ENCODE results near the gene GNB3. TPM values are rescaled to one million over a fixed set of nuclear protein-coding genes. Genes with fewer than 3 reads are reported as not detected.

The GNB3 gene
- total RNA-seq, 1 experiment from 2014 or later: 0.21 TPM

- BruUV-seq (replicated peaks): no TSS peak
- intact Hi-C loops (cut with micrococcal nuclease; ENCODE audit: unreplicated experiment) (no loop called here), in situ Hi-C loops (cut with HindIII; ENCODE audit: low pct_unique_long_range_greater_than_20kb, low sequenced_read_pairs) (no loop called here)
- ChIA-PET CTCF (no interaction called here), POLR2A (no interaction called here)
- Histone ChIP-seq H3K36me3 (ENCODE audit: control insufficient read depth, insufficient read depth, low read length) (no peaks in the 10 kb centered on the region), H3K4me1 (ENCODE audit: control insufficient read depth, insufficient read depth, low read length) (0 out of 2 replicates have a peak, but pooled peaks cover 6% of the 10 kb centered on the region), H3K27me3 (ENCODE audit: control insufficient read depth, insufficient read depth, low read length) (no peaks in the 10 kb centered on the region), H3K9me3 (ENCODE audit: control insufficient read depth, insufficient read depth, low read depth, low read length) (no peaks in the 10 kb centered on the region), H3K4me3 (ENCODE audit: low read depth in 2 of 2, low read length in 2 of 2) (peak within 1 kb of the TSS; percentile 23 to 34; a peak in 2 of 4 replicates), H3K27ac (ENCODE audit: low read length) (no peak within 1 kb of the TSS)
- no peak for DNase-seq (ENCODE audit: low read depth, low spot score)
- no peak for ATAC-seq
- TF ChIP-seq, protein P1, sequence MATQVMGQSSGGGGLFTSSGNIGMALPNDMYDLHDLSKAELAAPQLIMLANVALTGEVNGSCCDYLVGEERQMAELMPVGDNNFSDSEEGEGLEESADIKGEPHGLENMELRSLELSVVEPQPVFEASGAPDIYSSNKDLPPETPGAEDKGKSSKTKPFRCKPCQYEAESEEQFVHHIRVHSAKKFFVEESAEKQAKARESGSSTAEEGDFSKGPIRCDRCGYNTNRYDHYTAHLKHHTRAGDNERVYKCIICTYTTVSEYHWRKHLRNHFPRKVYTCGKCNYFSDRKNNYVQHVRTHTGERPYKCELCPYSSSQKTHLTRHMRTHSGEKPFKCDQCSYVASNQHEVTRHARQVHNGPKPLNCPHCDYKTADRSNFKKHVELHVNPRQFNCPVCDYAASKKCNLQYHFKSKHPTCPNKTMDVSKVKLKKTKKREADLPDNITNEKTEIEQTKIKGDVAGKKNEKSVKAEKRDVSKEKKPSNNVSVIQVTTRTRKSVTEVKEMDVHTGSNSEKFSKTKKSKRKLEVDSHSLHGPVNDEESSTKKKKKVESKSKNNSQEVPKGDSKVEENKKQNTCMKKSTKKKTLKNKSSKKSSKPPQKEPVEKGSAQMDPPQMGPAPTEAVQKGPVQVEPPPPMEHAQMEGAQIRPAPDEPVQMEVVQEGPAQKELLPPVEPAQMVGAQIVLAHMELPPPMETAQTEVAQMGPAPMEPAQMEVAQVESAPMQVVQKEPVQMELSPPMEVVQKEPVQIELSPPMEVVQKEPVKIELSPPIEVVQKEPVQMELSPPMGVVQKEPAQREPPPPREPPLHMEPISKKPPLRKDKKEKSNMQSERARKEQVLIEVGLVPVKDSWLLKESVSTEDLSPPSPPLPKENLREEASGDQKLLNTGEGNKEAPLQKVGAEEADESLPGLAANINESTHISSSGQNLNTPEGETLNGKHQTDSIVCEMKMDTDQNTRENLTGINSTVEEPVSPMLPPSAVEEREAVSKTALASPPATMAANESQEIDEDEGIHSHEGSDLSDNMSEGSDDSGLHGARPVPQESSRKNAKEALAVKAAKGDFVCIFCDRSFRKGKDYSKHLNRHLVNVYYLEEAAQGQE (IDR thresholded peaks at IDR 0.05; ENCODE audit: insufficient read depth in 1 of 2, low read depth in 2 of 2, low read length in 1 of 2): no peak
- TF ChIP-seq SIN3A (IDR thresholded peaks at IDR 0.05; ENCODE audit: borderline replicate concordance, insufficient read depth, low read depth, low read length) (no peak), CTCF (IDR thresholded peaks at IDR 0.05) (no peak)
Observed at GRCh38 chr12:6821591-6822425, 18.9 kb upstream of the GNB3 start, which contains the start of gene GPR162. GPR162 (plus strand) TSS chr12:6821821; CDS start chr12:6823899, 2,078 bp downstream.

DNA sequence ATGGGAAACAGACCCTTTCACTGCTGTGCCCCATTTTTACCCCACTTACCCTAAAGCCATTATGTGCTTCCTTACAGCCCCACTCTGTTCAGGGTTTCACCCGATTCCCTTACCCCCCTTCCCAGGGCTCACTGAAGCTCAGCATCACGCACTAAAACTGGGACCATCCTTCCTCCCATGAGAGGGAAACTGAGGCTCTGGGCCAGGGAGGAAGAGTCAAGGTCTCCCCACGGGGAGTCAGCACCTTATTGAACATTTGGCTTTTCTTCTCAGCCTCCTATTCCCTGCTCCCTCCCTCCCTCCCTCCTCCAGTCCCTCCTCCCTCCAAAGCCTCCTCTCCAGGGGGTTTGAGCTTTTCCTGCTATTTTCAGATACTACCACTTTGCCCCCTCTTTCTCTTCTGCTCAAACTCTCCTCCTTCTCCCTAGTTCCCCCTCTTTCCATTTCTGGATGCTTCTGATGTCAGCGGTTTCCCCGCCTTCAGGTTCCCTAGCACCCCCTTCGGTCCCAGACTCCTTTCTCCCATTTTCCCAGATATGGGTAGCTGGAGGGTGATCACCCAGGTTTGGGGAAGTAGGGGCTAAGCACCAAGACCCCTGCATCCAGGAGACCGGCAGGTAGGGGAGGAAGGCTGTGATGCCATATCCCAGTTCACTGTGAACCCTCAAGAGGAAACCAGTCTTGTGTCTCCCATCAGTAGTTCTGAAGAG lies 18.1 kb upstream of the GNB3 start:
- ATAC-seq (no peak), DNase-seq (ENCODE audit: low read depth, low spot score) (no peak)
- H3K4me3 ChIP-seq (ENCODE audit: low read depth in 2 of 2, low read length in 2 of 2): peak overlapping the region in 1 of 2 experiments; percentile 34; a peak in 1 of 4 replicates
- H3K4me1 ChIP-seq (ENCODE audit: control insufficient read depth, insufficient read depth, low read length): peaks cover 10% of the 10 kb centered on the region; the same call in 1 of the 2 replicates
- intact Hi-C loops (cut with micrococcal nuclease; ENCODE audit: unreplicated experiment): no loop called here
- no peaks in the 10 kb centered on the region for H3K27me3 ChIP-seq (ENCODE audit: control insufficient read depth, insufficient read depth, low read length)
- no peak overlapping the region for H3K27ac ChIP-seq (ENCODE audit: low read length)
- no peaks in the 10 kb centered on the region for H3K9me3 ChIP-seq (ENCODE audit: control insufficient read depth, insufficient read depth, low read depth, low read length)
- ChIA-PET POLR2A (no interaction called here), CTCF (no interaction called here)
- no peak for TF ChIP-seq SIN3A (IDR thresholded peaks at IDR 0.05; ENCODE audit: borderline replicate concordance, insufficient read depth, low read depth, low read length)
- TF ChIP-seq POLR2AphosphoS5 (IDR thresholded peaks at IDR 0.05; ENCODE audit: low read depth, low read length): no peak
- no peak for TF ChIP-seq TCF7L2 (IDR thresholded peaks at IDR 0.05; ENCODE audit: low read depth, low read length)
- TF ChIP-seq, protein P1 (IDR thresholded peaks at IDR 0.05; ENCODE audit: insufficient read depth in 1 of 2, low read depth in 2 of 2, low read length in 1 of 2): no peak
- TF ChIP-seq CTCF (IDR thresholded peaks at IDR 0.05): no peak
- BruUV-seq (replicated peaks): no TSS peak
- no peaks in the 10 kb centered on the region for H3K36me3 ChIP-seq (ENCODE audit: control insufficient read depth, insufficient read depth, low read length)
- in situ Hi-C loops (cut with HindIII; ENCODE audit: low pct_unique_long_range_greater_than_20kb, low sequenced_read_pairs): no loop called here
